Keratinocyte (primary cell): ENCODE measurements around the gene SERPINB1.

ENCODE experiments used
- CTCF ChIP-seq, 3 experiments: IDR thresholded peaks in 1 of 3; conservative IDR thresholded peaks in 1 of 3; optimal IDR thresholded peaks in 1 of 3; 2 replicates in 2 of 3; 3 replicates in 1 of 3; pipeline versions ENCODE3 to v1.5.1; 2011; ENCODE audit warnings: low read length in 3 of 3, mild to moderate bottlenecking in 3 of 3, moderate library complexity in 2 of 3, control low read depth in 1 of 3, inconsistent platforms in 1 of 3; ENCODE audit not compliant: insufficient read depth in 2 of 3; ENCODE audit errors: extremely low read depth in 1 of 3
- EZH2 ChIP-seq: IDR thresholded peaks from one replicate; pipeline ENCODE4 v1.6.1; 2012; ENCODE audit warnings: inconsistent platforms, mild to moderate bottlenecking, low read length, moderate library complexity

- TF ChIP-seq CTCF (optimal IDR thresholded peaks at IDR 0.05 in 1 of 3, IDR thresholded peaks at IDR 0.05 in 1 of 3, conservative IDR thresholded peaks at IDR 0.05 in 1 of 3; ENCODE audit: extremely low read depth in 1 of 3, insufficient read depth in 2 of 3, low read length in 3 of 3) (no peak), EZH2 (no peak)
Observed at GRCh38 chr6:2823104-2823850, 18.4 kb downstream of the SERPINB1 start.
